ENCODE measurements around the gene KCNIP1. TPM values are rescaled to one million over a fixed set of nuclear protein-coding genes. Genes with fewer than 3 reads are reported as not detected.
"Not testable (repeated sequence)": the region's sequence is repeated elsewhere in the genome, so short reads cannot be mapped to it uniquely, and the experiment has no call there.

The KCNIP1 gene
- total RNA-seq, 1 experiment from 2014 or later = not detected

DNA sequence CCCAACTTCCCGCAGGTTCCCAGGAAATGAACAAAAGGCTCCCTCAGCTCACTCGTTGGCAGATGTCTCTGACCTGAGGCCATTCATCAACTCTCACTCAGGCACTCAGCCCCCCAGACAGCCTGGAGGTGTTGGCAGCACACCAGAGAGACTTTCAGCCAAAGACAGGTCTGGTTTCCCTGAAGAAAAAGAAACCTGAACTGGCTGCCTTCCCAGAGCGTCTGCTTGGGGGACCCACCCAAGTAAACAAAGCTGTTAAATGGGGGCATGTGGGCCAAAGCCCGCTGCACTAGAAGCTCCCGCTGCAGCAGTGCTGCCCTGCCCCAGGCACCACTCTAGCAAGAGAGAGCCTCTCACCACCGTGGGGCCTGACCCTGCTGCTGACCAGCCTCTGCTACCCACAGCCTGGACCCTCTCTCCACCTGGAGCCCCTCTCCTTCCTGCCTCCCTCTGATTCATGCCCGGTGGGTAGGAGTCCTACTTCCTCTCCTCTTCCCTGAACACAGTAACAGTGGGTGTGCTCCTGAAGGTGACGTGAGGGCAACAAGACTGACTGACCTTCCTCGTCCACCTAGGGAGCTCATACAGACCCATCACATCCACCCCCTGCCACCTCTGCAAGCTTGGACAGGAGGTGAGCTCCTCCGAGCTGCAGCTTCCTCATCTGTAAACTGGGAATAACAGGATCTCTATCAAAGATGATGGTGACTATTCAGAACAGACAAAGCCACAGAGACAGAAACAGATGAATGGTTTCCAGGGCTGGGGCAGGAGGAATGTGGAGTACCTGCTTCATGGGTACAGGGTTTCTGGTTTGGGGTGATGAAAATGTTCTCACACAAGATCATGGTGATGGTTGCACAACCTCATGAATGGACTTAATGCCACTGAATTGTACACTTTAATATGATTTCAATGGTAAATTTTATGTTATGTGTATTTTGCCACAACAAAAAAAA lies 248.7 kb downstream of the KCNIP1 start:
- DNase-seq (ENCODE audit: low read depth, low spot score) (no peak), ATAC-seq (no peak)
- intact Hi-C loops (cut with micrococcal nuclease; ENCODE audit: unreplicated experiment) = no loop called here
- Histone ChIP-seq H3K27ac (ENCODE audit: low read length) (no peak overlapping the region), H3K9me3 (ENCODE audit: control insufficient read depth, insufficient read depth, low read depth, low read length) (no peaks in the 10 kb centered on the region), H3K4me1 (ENCODE audit: control insufficient read depth, insufficient read depth, low read length) (no peaks in the 10 kb centered on the region), H3K27me3 (ENCODE audit: control insufficient read depth, insufficient read depth, low read length) (no peaks in the 10 kb centered on the region), H3K36me3 (ENCODE audit: control insufficient read depth, insufficient read depth, low read length) (no peaks in the 10 kb centered on the region), H3K4me3 (ENCODE audit: low read depth in 2 of 2, low read length in 2 of 2) (no peak overlapping the region)
- no TSS peak for BruUV-seq (replicated peaks)
- ChIA-PET POLR2A (no interaction called here), CTCF (no interaction called here)
- in situ Hi-C loops (cut with HindIII; ENCODE audit: low pct_unique_long_range_greater_than_20kb, low sequenced_read_pairs) = no loop called here
- TF ChIP-seq, protein P1, sequence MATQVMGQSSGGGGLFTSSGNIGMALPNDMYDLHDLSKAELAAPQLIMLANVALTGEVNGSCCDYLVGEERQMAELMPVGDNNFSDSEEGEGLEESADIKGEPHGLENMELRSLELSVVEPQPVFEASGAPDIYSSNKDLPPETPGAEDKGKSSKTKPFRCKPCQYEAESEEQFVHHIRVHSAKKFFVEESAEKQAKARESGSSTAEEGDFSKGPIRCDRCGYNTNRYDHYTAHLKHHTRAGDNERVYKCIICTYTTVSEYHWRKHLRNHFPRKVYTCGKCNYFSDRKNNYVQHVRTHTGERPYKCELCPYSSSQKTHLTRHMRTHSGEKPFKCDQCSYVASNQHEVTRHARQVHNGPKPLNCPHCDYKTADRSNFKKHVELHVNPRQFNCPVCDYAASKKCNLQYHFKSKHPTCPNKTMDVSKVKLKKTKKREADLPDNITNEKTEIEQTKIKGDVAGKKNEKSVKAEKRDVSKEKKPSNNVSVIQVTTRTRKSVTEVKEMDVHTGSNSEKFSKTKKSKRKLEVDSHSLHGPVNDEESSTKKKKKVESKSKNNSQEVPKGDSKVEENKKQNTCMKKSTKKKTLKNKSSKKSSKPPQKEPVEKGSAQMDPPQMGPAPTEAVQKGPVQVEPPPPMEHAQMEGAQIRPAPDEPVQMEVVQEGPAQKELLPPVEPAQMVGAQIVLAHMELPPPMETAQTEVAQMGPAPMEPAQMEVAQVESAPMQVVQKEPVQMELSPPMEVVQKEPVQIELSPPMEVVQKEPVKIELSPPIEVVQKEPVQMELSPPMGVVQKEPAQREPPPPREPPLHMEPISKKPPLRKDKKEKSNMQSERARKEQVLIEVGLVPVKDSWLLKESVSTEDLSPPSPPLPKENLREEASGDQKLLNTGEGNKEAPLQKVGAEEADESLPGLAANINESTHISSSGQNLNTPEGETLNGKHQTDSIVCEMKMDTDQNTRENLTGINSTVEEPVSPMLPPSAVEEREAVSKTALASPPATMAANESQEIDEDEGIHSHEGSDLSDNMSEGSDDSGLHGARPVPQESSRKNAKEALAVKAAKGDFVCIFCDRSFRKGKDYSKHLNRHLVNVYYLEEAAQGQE (IDR thresholded peaks at IDR 0.05; ENCODE audit: insufficient read depth in 1 of 2, low read depth in 2 of 2, low read length in 1 of 2) = no peak
- TF ChIP-seq, protein P2, sequence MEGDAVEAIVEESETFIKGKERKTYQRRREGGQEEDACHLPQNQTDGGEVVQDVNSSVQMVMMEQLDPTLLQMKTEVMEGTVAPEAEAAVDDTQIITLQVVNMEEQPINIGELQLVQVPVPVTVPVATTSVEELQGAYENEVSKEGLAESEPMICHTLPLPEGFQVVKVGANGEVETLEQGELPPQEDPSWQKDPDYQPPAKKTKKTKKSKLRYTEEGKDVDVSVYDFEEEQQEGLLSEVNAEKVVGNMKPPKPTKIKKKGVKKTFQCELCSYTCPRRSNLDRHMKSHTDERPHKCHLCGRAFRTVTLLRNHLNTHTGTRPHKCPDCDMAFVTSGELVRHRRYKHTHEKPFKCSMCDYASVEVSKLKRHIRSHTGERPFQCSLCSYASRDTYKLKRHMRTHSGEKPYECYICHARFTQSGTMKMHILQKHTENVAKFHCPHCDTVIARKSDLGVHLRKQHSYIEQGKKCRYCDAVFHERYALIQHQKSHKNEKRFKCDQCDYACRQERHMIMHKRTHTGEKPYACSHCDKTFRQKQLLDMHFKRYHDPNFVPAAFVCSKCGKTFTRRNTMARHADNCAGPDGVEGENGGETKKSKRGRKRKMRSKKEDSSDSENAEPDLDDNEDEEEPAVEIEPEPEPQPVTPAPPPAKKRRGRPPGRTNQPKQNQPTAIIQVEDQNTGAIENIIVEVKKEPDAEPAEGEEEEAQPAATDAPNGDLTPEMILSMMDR (IDR thresholded peaks at IDR 0.05) = no peak
- TF ChIP-seq SIN3A (IDR thresholded peaks at IDR 0.05; ENCODE audit: borderline replicate concordance, insufficient read depth, low read depth, low read length) = no peak
- no peak for TF ChIP-seq POLR2AphosphoS5 (IDR thresholded peaks at IDR 0.05; ENCODE audit: low read depth, low read length)
- no peak for TF ChIP-seq TCF7L2 (IDR thresholded peaks at IDR 0.05; ENCODE audit: low read depth, low read length)

DNA sequence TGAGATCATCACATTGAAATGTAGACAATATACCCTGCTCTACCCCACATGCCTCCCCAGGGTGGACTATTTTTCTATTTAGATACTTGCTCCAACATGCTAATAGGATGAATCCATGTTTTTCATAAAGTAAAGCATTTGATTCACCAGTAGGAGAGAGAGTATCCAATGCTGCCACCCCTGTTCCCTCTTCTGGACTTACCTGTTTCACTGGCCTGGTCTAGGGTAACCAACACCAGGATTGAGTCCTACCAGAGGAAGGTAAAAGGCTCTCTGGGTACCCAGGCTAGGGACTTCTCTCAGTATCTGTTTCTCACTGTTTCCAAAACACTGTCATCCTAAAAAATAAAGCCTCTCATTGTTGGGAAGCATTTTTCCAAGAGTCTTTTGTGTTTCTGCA lies 249.5 kb downstream of the KCNIP1 start:
- no peak overlapping the region for H3K27ac ChIP-seq (ENCODE audit: low read length)
- POLR2A ChIA-PET = no interaction called here
- H3K9me3 ChIP-seq (ENCODE audit: control insufficient read depth, insufficient read depth, low read depth, low read length) = no peaks in the 10 kb centered on the region
- no peaks in the 10 kb centered on the region for H3K4me1 ChIP-seq (ENCODE audit: control insufficient read depth, insufficient read depth, low read length)
- no peak for TF ChIP-seq POLR2AphosphoS5 (IDR thresholded peaks at IDR 0.05; ENCODE audit: low read depth, low read length)
- intact Hi-C loops (cut with micrococcal nuclease; ENCODE audit: unreplicated experiment) = no loop called here
- no peak for ATAC-seq
- CTCF ChIA-PET = no interaction called here
- BruUV-seq (replicated peaks) = no TSS peak
- in situ Hi-C loops (cut with HindIII; ENCODE audit: low pct_unique_long_range_greater_than_20kb, low sequenced_read_pairs) = no loop called here
- no peak overlapping the region for H3K4me3 ChIP-seq (ENCODE audit: low read depth in 2 of 2, low read length in 2 of 2)
- H3K27me3 ChIP-seq (ENCODE audit: control insufficient read depth, insufficient read depth, low read length) = no peaks in the 10 kb centered on the region
- DNase-seq (ENCODE audit: low read depth, low spot score) = no peak
- H3K36me3 ChIP-seq (ENCODE audit: control insufficient read depth, insufficient read depth, low read length) = no peaks in the 10 kb centered on the region

DNA sequence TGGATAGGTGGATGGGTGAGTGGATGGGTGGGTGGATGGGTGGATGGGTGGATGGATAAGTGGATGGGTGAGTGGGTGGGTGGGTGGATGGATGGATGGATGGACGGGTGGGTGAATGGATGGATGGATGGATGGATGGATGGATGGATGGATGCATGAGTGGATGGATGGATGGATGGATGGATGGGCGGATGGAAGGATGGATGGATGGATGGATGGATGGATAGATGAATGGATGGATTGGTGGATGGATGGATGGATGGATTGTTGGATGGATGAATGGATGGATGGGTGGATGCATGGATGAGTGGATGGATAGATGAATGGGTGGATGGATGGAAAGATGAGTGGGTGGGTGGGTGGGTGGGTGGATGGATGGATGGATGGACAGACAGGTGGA lies 250.7 kb downstream of the KCNIP1 start:
- H3K27me3 ChIP-seq (ENCODE audit: control insufficient read depth, insufficient read depth, low read length); H3K27ac ChIP-seq (ENCODE audit: low read length); H3K4me3 ChIP-seq (ENCODE audit: low read depth in 2 of 2, low read length in 2 of 2); DNase-seq (ENCODE audit: low read depth, low spot score); H3K4me1 ChIP-seq (ENCODE audit: control insufficient read depth, insufficient read depth, low read length); CTCF ChIA-PET; ATAC-seq; intact Hi-C loops (cut with micrococcal nuclease; ENCODE audit: unreplicated experiment); BruUV-seq (replicated peaks); H3K9me3 ChIP-seq (ENCODE audit: control insufficient read depth, insufficient read depth, low read depth, low read length); in situ Hi-C loops (cut with HindIII; ENCODE audit: low pct_unique_long_range_greater_than_20kb, low sequenced_read_pairs); POLR2A ChIA-PET; H3K36me3 ChIP-seq (ENCODE audit: control insufficient read depth, insufficient read depth, low read length): not testable (repeated sequence)

Data from Panc1 (cell line).